OCI-LY1 (cell line): ENCODE measurements around the gene F2RL2.

Experiments used
- H2AFZ ChIP-seq: fragments of 200-600 bp; sonication (generic), shearing (Covaris generic); 2 replicates; pipeline ENCODE4 v1.6.0; 2014; ENCODE audit warnings: antibody characterized with exemption, mild to moderate bottlenecking, low read length
- H3F3A ChIP-seq: fragments of 200-600 bp; sonication (generic), shearing (Covaris generic); 2 replicates; pipeline ENCODE4 v1.6.0; 2014; ENCODE audit warnings: mild to moderate bottlenecking, antibody characterized with exemption, low read length, moderate library complexity; ENCODE audit not compliant: insufficient read depth
- H3K27ac ChIP-seq: fragments of 200-600 bp; sonication (generic); 2 replicates; pipeline ENCODE4 v1.5.1; 2014; ENCODE audit warnings: low read length, mixed run types, mild to moderate bottlenecking, low read depth; ENCODE audit not compliant: poor library complexity, severe bottlenecking
- H3K27me3 ChIP-seq: fragments of 200-600 bp; sonication (generic); 2 replicates; pipeline ENCODE4 v1.6.0; 2014; ENCODE audit warnings: antibody characterized with exemption, mild to moderate bottlenecking, low read length, moderate library complexity; ENCODE audit not compliant: insufficient read depth
- H3K36me3 ChIP-seq: fragments of 200-600 bp; sonication (generic); 2 replicates; pipeline ENCODE4 v1.6.1; 2014; ENCODE audit warnings: mild to moderate bottlenecking, antibody characterized with exemption, low read length, moderate library complexity, mixed read lengths; ENCODE audit not compliant: insufficient read depth
- H3K4me1 ChIP-seq: fragments of 200-600 bp; sonication (generic); 2 replicates; pipeline ENCODE4 v1.5.1; 2014; ENCODE audit warnings: mild to moderate bottlenecking, low read length, moderate library complexity; ENCODE audit not compliant: insufficient read depth, severe bottlenecking
- H3K4me2 ChIP-seq: fragments of 200-600 bp; sonication (generic), shearing (Covaris generic); 2 replicates; pipeline ENCODE4 v1.6.1; 2014; ENCODE audit warnings: low read length
- H3K4me3 ChIP-seq: fragments of 200-600 bp; sonication (generic); 2 replicates; pipeline ENCODE4 v1.5.1; 2014; ENCODE audit warnings: low read length, low read depth, mild to moderate bottlenecking, mixed read lengths; ENCODE audit not compliant: poor library complexity, severe bottlenecking
- H3K79me2 ChIP-seq: fragments of 200-600 bp; shearing (Covaris generic); 2 replicates; pipeline ENCODE4 v1.6.1; 2016; ENCODE audit warnings: mixed run types, low read length, mixed read lengths; ENCODE audit not compliant: insufficient read depth
- H3K9ac ChIP-seq: fragments of 200-600 bp; sonication (generic), shearing (Covaris generic); 2 replicates; pipeline ENCODE4 v1.6.1; 2014; ENCODE audit warnings: mild to moderate bottlenecking, low read length, mixed read lengths
- H3K9me2 ChIP-seq: fragments of 200-600 bp; sonication (generic), shearing (Covaris generic); 2 replicates; pipeline ENCODE4 v1.6.1; 2014; ENCODE audit warnings: low read depth, mild to moderate bottlenecking, low read length, mixed read lengths
- H3K9me3 ChIP-seq: fragments of 200-600 bp; shearing (Covaris generic); 2 replicates; pipeline ENCODE4 v1.6.1; 2014; ENCODE audit warnings: low read length, mixed read lengths
- H4K20me1 ChIP-seq: fragments of 200-600 bp; sonication (generic), shearing (Covaris generic); 2 replicates; pipeline ENCODE4 v1.6.0; 2016; ENCODE audit warnings: mild to moderate bottlenecking, low read length; ENCODE audit not compliant: insufficient read depth
- EZH2 ChIP-seq: fragments of 200-600 bp; sonication (generic), shearing (Covaris generic); IDR thresholded peaks from 2 replicates; pipeline ENCODE4 v1.8.0; 2017; ENCODE audit warnings: borderline replicate concordance, mixed run types, mild to moderate bottlenecking, antibody characterized with exemption, low read length, moderate library complexity, mixed read lengths
- TF ChIP-seq, protein P1 (sequence below): fragments of 200-600 bp; sonication (generic), shearing (Covaris generic); IDR thresholded peaks from 2 replicates; pipeline ENCODE4 v1.5.1; 2017; ENCODE audit warnings: mild to moderate bottlenecking, antibody characterized with exemption, low read length, moderate library complexity, mixed read lengths

The F2RL2 gene

DNA sequence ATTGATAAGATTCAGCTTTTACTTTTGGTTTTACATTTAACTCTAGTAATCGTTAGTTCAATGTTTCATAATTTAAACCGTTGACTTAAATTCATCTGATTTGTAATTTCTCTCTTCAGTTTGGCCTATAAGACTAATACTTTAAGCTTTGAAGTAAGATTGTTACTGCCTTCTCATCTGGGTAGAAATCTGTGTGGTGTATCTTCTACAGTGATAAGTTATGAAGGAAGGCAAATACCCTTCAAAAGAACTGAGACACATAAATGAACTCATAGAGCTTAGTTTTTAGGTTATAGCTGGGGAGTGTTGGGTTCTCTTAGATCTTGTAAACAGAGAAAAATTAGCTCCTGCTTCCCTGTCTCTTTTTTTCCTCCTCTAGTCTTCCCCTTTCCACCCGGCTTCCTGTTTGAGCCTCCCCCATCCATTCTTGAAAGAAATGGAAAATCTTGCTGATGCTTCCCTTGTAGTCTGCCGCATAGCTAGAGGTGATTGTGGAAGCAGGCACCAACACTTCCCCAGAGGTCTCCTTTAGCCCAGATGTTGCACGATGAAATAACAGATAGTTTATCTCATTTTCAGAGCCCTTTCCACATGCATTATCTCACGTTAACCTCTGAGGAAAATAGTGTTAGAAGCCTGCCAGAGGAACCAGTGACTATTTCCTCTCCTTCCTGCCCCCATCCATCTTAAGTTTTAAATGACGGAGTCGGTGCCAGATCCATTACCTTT, 2.0 kb upstream of the F2RL2 start:
- no peaks in the 10 kb centered on the region for H3F3A ChIP-seq
- H4K20me1 ChIP-seq: no peaks in the 10 kb centered on the region
- H3K4me1 ChIP-seq: peaks cover 10% of the 10 kb centered on the region
- no peaks in the 10 kb centered on the region for H3K9me2 ChIP-seq
- no peaks in the 10 kb centered on the region for H3K36me3 ChIP-seq
- H3K27me3 ChIP-seq: no peaks in the 10 kb centered on the region
- H3K9me3 ChIP-seq: no peaks in the 10 kb centered on the region
- TF ChIP-seq, protein P1, sequence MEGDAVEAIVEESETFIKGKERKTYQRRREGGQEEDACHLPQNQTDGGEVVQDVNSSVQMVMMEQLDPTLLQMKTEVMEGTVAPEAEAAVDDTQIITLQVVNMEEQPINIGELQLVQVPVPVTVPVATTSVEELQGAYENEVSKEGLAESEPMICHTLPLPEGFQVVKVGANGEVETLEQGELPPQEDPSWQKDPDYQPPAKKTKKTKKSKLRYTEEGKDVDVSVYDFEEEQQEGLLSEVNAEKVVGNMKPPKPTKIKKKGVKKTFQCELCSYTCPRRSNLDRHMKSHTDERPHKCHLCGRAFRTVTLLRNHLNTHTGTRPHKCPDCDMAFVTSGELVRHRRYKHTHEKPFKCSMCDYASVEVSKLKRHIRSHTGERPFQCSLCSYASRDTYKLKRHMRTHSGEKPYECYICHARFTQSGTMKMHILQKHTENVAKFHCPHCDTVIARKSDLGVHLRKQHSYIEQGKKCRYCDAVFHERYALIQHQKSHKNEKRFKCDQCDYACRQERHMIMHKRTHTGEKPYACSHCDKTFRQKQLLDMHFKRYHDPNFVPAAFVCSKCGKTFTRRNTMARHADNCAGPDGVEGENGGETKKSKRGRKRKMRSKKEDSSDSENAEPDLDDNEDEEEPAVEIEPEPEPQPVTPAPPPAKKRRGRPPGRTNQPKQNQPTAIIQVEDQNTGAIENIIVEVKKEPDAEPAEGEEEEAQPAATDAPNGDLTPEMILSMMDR: no peak
- no peak for TF ChIP-seq EZH2
- H3K79me2 ChIP-seq: no peaks in the 10 kb centered on the region
- H2AFZ ChIP-seq: no peak overlapping the region
- H3K4me3 ChIP-seq: no peak overlapping the region
- no peak overlapping the region for H3K9ac ChIP-seq
- no peak overlapping the region for H3K4me2 ChIP-seq
- no peak overlapping the region for H3K27ac ChIP-seq

DNA sequence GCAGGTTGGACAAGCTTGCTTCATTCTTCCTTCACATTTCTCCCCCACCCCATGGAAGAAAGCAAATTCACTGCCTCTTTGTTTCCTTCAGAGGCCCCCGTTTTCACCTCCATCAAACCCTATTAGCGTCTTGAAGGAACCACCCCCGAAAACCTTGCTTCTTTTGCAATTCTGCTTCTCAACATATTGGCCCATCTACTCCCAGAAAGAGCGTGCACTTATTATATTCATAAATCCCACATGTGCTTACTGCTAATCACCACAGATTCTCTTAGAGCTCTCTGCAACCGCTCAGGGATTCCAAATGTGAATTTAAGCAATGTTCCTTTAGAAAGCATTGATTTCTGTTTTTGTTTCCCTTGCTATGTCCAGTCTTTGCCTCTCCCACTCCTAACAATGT, 1.1 kb downstream of the F2RL2 start:
- Histone ChIP-seq H3K4me1 (peaks cover 5% of the 10 kb centered on the region), H3K4me2 (no peak overlapping the region), H3K9me2 (no peaks in the 10 kb centered on the region), H2AFZ (no peak overlapping the region), H3K27ac (no peak overlapping the region), H3K4me3 (no peak overlapping the region), H3K36me3 (no peaks in the 10 kb centered on the region), H3K79me2 (no peaks in the 10 kb centered on the region), H3F3A (no peaks in the 10 kb centered on the region), H3K9ac (no peak overlapping the region), H3K27me3 (no peaks in the 10 kb centered on the region), H4K20me1 (no peaks in the 10 kb centered on the region), H3K9me3 (no peaks in the 10 kb centered on the region)
- no peak for TF ChIP-seq EZH2
- TF ChIP-seq, protein P1: no peak

DNA sequence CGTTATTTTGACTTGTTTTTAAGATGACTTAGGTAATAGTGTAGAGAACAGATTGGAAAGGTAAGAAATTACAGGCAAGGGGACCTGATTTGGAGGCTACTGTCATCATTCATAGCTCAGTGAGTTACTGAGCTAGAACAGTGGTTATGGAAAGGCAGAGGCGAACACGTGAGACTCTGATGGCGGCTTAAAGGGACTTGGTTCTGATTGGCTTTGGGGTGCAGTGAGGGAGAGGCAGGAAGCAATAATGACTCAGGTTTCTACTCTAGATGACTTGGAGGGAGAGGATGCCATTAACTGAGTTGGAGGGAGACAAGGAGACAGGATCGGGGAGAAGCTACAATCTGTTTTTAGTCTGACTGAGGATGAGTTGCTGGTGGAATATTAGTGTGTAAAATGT, 3.0 kb downstream of the F2RL2 start:
- no peaks in the 10 kb centered on the region for H3F3A ChIP-seq
- TF ChIP-seq, protein P1: no peak
- TF ChIP-seq EZH2: no peak

More for the DNA sequence above, 3.0 kb downstream of the F2RL2 start:
- Histone ChIP-seq H3K4me1 (no peaks in the 10 kb centered on the region), H3K27me3 (no peaks in the 10 kb centered on the region), H3K36me3 (no peaks in the 10 kb centered on the region), H3K4me3 (no peak overlapping the region), H3K9me2 (no peaks in the 10 kb centered on the region), H4K20me1 (no peaks in the 10 kb centered on the region), H3K27ac (no peak overlapping the region), H2AFZ (no peak overlapping the region), H3K79me2 (no peaks in the 10 kb centered on the region), H3K9ac (no peak overlapping the region), H3K4me2 (no peak overlapping the region), H3K9me3 (no peaks in the 10 kb centered on the region)
